MM.1S (cell line): Measurements from ENCODE around the gene CYP27A1.
"Not testable (repeated sequence)": the region's sequence is repeated elsewhere in the genome, so short reads cannot be mapped to it uniquely, and the experiment has no call there.

Experiments
- CTCF ChIP-seq: fragments of 300-600 bp; sonication (generic); IDR thresholded peaks from 2 replicates; pipeline ENCODE4 v1.5.1; 2016; ENCODE audit warnings: antibody characterized with exemption, low read length, mixed read lengths
- EZH2 ChIP-seq: fragments of 300-600 bp; sonication (generic); optimal IDR thresholded peaks from 2 replicates; pipeline ENCODE3; 2017; ENCODE audit warnings: low read depth, mild to moderate bottlenecking, antibody characterized with exemption, low read length, mixed read lengths
- EZH2phosphoT487 ChIP-seq: fragments of 300-600 bp; sonication (generic); IDR thresholded peaks from 2 replicates; pipeline ENCODE4 v1.6.1; 2018; ENCODE audit warnings: antibody characterized with exemption, low read length

- not testable (repeated sequence) for TF ChIP-seq CTCF, EZH2phosphoT487, EZH2
Measured at GRCh38 chr2:218846963-218847362, 65.0 kb downstream of the CYP27A1 start.
